Left cardiac atrium (tissue), 4 donors: ENCODE results near the gene SEC23IP. TPM values are rescaled to one million over a fixed set of nuclear protein-coding genes. Genes with fewer than 3 reads are reported as not detected.
"Not testable (repeated sequence)": the region's sequence is repeated elsewhere in the genome, so short reads cannot be mapped to it uniquely, and the experiment has no call there.

Experiments
- ATAC-seq, 2 donors: fragments of 200-7000 bp; cut with Tn5 transposase; one replicate each; pipeline ENCODE4 v1.9.1; 2020; ENCODE audit warnings: mild to moderate bottlenecking in 2 of 2, moderate library complexity in 2 of 2
- DNase-seq: peaks from one replicate; pipeline ENCODE4 v3.0.0-alpha.2; 2020
- intact Hi-C, 2 donors: fragments of 100-400 bp; cut with DNase I; formaldehyde crosslinking; loops; one replicate each; pipeline versions ENCODE4 v1.14.1 to v1.15.1; 2022 to 2023
- total RNA-seq, 2 donors: library from RNA; stranded (reverse); fragmentation: NEBNext Ultra II Directional; extraction: Animal tissue kit (Norgen Biotek cat#: 25700); gene quantifications; one replicate each; pipeline ENCODE4 v1.2.1, GENCODE V29; 2021
- donor health status: DM: no; HTN: yes; CAD: no.
- donor health status: DM: no; HTN: yes; CAD: no; lungs with severe emphysema.
- donor health status: DM: yes; HTN: yes; CAD: no.
- donor health status: Dilated cardiomyopathy.

Gene SEC23IP
- total RNA-seq, 2 donors from 2014 or later = 32.2 to 45.2 TPM

DNA sequence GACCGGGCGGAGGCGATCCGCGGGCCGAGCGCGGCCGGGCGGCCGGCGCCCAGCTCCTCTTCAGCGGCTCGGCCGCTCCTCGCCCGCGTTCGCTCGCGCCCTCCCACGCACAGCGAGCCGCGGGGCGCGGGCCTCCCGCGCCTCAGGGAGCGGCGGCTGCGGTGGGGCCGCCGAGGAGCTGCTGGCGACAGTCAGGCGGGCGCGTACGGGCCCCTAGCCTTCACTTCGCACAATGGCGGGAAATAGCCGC, 20.0 kb upstream of the SEC23IP start, which contains the start of gene MCMBP:
Gene MCMBP (minus strand): TSS at position 234 of the 250 bp plus-strand sequence. CDS start 259 bp downstream, outside the sequence.
- DNase-seq = no peak
- intact Hi-C loops = no loop called here
- ATAC-seq = peak in 1 of 2 donors; percentile 34

DNA sequence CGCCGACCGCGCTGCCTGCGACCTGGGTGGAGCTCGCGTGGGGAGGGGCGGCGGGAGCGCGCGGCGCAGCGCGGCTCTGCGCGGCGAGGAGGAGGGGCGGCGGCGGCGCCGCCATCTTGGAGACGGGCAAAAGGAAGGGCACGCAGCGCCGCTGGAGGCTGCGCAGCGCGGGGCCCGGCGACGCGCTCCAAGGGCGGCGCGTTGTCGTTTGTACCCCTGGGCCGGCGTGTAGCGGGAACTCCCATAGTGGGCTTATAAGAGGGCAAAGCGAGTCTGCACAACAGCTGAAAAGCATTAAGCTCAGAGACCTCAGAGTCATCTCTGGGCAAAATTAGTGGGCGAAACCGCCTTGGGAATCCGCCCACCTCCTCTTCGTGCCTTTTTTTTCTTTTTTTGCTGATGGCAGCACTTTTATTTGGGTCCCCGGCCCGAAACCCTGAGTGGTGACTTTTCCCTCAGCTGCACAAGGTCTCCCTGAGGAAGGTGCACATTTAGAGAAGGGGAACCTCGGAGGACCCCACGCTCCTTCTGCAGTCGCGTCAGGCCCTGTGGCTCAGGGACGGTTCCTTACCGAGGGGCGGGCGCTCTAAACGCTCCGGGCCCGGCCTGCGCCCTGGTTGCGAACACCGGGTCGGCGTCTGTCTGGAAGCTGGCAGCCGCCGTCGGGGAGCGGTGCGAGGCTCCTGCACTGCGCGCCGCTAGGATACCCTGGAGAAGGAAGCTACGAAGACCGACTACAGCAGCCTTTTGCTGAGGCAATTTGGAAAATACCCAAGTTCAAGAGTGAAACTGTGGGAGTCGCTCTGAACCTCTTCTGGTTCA, 19.5 kb upstream of the SEC23IP start:
- ATAC-seq = peak; percentile 97 to 98
- peak; percentile 90 for DNase-seq
- intact Hi-C loops = no loop called here

DNA sequence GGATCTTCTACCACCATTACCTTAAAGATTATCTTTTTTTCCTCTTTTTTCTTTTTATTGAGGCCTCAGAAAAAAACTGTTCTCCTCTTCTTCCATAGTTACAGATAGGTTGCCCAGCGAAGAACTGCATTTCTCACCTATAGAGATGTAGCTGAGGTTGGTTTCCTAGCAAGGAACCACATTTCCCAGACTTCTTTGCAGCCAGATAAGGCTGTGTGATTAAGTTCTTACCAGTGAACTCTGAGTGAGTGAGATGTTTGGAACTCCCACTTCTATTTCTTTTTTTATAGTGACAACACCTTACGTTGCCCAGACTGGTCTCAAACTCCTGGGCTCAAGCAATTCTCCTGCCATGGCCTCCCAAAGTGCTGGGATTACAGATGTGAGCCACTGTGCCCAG, 14.0 kb upstream of the SEC23IP start:
- no peak for ATAC-seq
- intact Hi-C loops = no loop called here
- no peak for DNase-seq

DNA sequence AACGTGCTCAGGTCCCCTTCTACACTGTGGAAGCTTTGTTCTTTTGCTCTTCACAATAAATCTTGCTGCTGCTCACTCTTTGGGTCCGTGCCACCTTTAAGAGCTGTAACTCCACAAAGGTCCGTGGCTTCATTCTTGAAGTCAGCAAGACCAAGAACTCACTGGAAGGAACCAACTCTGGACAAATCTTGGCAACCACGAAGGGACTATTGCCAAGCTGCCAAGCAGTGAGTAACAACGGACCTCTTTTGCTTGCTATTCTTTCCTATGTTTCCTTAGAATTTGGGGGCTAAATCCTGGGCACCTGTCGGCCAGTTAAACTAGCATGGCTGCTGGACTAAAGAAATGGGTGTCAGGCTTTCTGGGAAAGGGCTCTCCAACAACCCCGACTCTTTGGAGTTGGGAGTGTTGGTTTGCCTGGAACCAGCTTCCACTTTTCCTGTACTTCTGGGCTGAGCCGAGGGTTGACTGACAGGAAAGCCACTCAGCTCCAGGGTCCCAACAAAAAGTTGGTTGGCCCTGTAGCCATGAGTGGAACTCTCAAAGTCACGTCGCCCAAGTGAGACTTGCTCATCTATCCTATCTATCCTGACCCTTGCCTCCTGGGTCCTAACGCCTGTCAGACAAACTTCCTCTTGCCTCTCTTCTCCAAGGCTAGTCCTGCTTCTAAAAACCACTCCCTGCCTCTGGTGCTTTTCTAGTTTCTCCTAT, 8.5 kb upstream of the SEC23IP start:
- ATAC-seq, intact Hi-C loops, DNase-seq: not testable (repeated sequence)

DNA sequence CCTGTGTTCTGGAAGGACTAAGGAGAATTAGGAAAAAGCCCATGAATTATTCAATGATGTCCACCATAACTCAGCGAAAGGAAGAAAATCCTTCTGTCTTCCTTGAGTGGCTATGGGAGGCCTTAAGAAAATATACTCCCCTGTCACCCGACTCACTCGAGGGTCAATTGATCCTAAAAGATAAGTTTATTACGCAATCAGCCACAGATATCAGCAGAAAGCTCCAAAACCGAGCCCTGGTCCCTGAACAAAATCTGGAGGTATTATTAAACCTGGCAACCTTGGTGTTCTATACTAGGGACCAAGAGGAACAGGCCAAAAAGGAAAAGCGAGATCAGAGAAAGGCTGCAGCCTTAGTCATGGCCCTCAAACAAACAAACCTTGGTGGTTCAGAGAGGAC, 6.5 kb upstream of the SEC23IP start:
- intact Hi-C loops, DNase-seq, ATAC-seq: not testable (repeated sequence)

DNA sequence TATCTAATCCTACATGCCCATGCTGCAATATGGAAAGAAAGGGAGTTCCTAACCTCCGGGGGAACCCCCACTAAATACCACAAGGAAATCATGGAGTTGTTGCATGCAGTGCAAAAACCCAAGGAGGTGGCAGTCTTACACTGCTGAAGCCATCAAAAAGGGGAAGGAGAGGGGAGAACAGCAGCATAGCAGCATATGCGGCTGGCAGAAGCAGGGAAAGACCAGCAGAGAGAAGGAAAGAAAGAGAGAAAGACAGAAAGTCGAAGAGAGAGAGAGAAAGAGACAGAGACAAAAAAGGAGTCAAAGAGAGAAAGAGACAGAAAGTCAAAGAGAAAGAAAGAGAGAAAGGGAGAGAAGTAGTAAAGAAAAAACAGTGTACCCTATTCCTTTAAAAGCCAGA, 3.8 kb upstream of the SEC23IP start:
- DNase-seq, ATAC-seq, intact Hi-C loops: not testable (repeated sequence)

DNA sequence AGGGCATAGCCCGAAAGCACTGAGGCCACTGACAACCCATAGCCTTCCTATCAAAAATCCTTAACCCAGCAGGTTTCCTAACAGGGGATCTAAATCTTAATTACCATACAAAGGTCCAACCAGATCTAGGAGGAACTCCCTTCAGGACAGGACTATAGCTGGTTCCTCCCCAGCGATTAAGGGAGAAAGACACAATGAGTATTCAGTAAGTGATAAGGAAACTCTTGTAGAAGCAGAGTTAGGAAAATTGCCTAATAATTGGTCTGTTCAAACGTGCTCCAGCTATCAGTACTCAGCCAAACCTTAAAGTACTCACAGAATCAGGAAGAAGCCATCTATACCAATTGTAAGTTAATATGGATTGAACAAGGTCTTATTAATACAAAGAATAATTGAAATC, 3.3 kb upstream of the SEC23IP start:
- intact Hi-C loops, ATAC-seq, DNase-seq: not testable (repeated sequence)

DNA sequence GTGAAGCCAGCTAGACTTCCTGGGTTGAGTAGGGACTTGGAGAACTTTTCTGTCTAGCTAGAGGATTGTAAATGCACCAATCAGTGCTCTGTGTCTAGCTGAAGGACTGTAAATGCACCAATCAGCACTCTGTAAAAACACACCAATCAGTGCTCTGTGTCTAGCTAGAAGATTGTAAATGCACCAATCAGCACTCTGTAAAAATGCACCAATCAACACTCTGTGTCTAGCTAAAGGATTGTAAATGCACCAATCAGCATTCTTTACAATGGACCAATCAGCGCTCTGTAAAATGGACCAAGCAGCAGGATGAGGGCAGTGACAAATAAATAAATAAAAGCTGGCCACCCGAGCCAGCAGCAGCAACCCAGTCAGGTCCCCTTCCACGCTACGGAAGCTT, 2.2 kb upstream of the SEC23IP start:
- not testable (repeated sequence) for DNase-seq, ATAC-seq
- intact Hi-C loops = loop anchor here in 1 of 2 donors (2.0 kb wide), 1 partner anchor 16 kb away; no protein-coding TSS in a partner anchor

DNA sequence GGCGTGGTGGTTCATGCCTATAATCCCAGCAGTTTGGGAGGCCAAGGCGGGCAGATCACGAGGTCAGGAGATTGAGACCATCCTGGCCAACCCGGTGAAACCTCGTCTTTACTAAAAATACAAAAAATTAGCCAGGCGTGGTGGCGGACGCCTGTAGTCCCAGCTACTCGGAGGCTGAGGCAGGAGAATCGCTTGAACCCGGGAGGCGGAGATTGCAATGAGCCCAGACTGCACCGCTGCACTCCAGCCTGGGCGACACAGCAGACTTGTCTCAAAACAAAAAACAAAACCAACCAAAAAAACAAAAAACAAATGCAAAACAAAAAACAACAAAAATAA, 712 bp upstream of the SEC23IP start:
- not testable (repeated sequence) for ATAC-seq, DNase-seq
- intact Hi-C loops = loop anchor here in 1 of 2 donors (2.0 kb wide), 1 partner anchor 17 kb away; no protein-coding TSS in a partner anchor

DNA sequence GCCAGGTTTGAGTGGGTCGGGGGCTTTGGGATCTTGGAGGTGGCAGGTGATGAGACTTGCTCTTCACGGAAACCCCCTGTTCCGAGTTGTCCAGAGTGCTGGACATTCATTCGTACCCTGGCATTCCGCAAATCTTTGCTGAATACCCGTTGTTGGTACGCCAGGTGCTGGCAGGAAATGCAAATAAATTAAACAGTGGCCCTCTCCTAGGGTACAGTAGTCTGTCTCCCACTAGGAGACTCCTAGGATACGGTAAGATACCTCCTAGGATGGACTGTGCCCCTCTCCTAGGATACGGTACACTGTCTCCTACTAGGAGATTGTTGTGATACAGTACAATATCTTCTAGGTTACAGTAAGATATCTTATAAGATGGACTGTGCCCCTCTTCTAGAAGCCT, 544 bp downstream of the SEC23IP start:
- no peak for DNase-seq
- intact Hi-C loops = no loop called here
- peak in 1 of 2 donors; percentile 1 for ATAC-seq

DNA sequence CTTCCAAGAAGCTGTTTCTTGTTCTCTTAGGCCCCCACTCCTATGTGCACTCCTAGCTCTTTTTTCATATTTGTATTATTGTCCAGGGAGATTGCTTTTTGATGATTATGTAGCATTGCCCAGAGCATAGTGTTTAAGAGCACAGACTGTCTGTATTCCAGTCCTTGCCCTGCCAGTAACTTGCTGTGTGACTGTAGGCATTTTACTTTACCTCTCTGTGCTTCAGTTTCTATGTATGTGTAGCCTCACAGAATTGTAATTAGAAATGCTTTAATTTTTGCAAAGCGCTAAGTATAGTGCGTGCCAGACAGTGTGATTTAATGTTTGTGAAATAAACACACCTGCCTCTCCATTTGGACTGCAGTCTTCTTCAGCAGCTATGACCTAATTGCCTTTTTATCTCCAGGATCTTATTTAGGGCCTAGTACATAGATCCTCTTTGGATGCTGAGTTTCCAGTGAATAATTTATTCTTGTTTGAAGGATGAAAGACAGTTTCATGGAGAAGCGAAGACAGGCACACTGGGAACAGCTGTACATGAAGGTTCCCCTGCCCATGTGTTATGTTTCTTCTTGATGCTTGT, 1.4 kb downstream of the SEC23IP start:
- no peak for DNase-seq
- no peak for ATAC-seq
- intact Hi-C loops = no loop called here

DNA sequence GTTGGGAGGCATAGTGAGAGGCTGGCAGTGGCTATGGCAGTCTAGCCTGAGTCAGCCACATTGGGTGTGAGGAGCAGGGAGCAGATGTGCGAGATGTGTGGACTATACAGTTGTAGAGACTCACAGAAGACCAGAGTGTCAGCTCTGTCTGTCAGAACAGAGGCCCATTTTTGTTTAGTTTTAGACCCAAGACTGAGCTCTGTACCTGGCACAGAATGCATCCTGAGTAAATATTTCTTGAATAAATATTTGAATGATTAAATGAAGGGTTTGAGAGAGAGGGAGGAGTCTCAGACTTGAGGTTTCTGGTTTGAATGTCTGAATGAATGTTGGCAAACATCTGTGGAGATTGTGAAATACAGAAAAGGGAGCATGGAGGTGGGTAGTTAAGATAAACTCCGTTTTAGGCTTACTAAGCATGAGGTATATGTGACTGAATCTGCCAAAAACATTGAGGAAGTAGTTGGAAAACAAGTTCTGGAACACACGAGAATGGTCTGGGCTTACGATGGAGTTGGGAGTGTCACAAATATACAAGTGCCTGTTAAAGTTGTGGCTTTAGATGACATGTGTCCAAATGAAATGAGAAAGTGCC, 3.6 kb downstream of the SEC23IP start:
- intact Hi-C loops = no loop called here
- peak in 1 of 2 donors; percentile 42 for ATAC-seq
- no peak for DNase-seq

DNA sequence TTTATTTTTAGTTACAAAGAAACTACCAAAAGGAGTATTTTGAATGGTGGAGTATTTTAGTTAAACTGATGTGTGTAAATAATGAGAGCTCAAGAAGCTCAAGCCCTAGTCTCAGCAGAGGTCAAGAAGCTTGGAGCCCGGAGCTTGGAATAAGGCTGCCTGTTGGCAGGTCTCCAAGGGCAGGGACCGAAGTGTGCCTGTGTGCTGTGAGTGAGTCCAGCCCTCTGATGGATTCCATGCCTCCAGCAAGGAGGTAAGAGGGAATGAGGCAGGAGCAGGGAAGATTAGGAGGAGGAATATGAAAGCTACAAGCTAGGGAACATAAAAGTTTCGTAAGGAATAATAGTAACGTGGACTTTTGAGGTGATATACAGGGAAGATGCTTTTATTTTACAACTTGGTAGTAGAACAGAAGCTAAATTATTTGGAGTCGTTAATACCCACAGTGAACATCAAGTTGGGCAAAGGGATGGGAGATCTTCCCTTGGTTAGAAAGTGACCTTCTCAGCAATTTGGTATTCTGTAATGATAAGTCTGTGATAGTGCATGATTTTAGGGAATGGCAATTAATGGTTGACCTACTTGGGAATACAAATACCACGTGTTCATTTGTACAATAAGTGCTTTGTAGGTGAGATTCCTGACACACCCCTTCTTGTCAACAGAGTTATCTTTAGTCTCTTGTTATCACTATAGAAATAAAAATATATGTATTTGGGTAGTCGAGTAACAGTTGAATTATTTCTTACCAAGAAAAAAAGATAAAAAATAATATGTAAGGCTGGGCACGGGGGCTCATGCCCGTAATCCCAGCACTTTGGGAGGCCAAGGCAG, 4.6 kb downstream of the SEC23IP start:
- ATAC-seq = peak; percentile 24 to 27
- DNase-seq = peak; percentile 74
- intact Hi-C loops = no loop called here

DNA sequence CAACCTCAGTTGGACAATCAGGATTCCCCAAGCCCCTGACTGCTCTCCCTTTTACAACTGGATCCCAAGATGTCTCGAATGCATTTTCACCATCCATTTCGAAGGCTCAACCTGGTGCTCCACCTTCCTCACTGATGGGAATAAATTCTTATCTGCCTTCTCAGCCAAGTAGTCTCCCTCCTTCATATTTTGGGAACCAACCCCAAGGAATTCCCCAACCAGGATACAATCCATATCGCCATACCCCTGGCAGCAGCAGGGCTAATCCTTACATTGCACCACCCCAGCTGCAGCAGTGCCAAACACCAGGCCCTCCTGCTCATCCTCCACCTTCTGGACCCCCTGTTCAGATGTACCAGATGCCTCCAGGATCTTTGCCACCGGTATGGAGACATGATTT, 6.0 kb downstream of the SEC23IP start:
- DNase-seq = no peak
- intact Hi-C loops = no loop called here
- ATAC-seq = no peak

DNA sequence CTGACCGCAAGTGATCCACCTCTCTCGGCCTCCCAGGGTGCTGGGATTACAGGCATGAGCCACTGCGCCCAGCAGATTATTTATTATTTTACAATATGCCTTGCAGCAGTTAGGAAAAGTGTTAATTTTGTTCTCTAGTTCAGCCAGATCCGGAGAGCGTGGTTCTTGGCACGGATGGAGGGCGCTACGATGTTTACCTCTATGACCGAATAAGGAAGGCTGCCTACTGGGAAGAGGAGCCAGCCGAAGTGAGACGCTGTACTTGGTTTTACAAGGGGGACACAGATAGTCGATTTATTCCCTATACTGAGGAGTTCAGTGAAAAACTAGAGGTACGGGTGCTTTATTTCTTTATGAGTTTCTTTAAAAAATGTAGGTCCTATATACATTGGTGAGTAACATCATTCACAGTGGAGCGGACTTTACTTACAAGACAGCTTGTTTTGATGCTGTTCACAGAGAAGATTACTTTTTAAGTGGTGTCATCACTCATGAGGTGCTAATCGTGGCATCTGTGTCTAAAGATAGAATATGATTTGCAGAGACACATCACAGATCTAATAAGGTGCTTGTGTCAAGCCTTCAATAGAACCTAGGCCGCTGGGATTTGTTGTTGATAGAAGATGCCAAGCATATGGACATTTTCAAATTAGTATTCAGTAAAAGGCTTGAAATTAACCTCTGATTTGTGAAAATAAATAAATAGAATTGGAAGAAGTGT, 11.6 kb downstream of the SEC23IP start:
- intact Hi-C loops = no loop called here
- peak; percentile 63 to 73 for ATAC-seq
- DNase-seq = no peak

DNA sequence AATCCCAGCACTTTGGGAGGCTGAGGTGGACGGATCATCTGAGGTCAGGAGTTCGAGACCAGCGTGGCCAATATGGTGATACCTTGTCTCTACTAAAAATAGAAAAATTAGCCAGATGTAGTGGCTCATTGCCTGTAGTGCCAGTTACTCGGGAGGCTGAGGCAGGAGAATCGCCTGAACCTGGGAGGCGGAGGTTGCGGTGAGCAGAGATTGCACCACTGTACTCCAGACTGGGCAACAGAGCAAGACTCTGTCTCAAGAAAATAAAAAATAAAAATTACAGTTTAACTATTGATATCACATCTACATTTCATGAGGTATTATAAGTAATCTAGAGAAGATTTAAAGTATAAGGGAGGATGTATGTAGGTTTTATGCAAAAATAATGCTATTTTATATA, 15.2 kb downstream of the SEC23IP start:
- DNase-seq, intact Hi-C loops, ATAC-seq: not testable (repeated sequence)

DNA sequence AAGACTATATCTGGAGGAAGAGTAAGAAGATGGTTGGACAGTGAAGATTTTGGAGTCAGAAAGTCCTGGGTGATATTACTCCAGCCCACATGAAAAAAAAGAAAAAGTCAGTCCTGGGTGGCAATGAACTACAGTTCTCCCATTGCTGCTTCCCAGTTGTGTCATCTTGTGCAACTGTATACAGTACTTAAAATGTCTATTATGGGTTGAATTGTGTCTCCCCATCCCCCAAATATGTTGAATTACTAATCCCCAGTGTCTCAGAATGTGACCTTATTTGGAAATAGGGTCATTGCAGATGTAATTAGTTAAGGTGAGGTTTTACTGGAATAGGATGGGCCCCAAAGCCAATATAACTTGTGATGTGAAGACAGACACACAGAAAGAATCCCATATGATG, 15.6 kb downstream of the SEC23IP start:
- DNase-seq = no peak
- intact Hi-C loops = no loop called here
- ATAC-seq = no peak

DNA sequence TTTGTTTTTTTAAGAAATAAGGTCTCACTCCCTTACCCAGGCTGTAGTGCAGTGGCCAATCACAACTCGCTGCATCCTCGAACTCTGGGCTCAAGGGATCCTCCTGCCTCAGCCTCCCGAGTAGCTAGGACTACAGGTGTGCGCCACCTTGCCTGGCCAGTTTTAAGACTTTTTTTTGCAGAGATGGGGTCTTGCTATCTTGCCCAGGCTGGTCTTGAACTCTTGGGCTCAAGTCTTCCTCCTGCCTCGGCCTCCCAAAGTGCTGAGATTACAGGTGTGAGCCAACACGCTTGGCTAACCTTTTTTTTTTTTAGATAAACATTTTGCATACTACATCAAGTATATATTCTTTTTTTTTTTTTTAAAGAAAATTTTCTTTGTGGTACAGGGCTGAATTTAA, 18.2 kb downstream of the SEC23IP start:
- no peak for ATAC-seq
- intact Hi-C loops = no loop called here
- DNase-seq = no peak
